Measurements from ENCODE around the gene AGR3.

AGR3 gene

GRCh38 chr7:16883918-16884317 lies 2.1 kb upstream of the AGR3 start (continued):
- TF ChIP-seq ZIC2 (tag by site-specific recombination; IDR thresholded peaks at IDR 0.05) (no peak), WT1 (tag by site-specific recombination; IDR thresholded peaks at IDR 0.05) (no peak), KLF10 (tag by site-specific recombination; IDR thresholded peaks at IDR 0.05) (no peak), ZNF560 (tag by site-specific recombination; IDR thresholded peaks at IDR 0.05; ENCODE audit: borderline replicate concordance) (no peak), ZNF548 (tag by site-specific recombination; IDR thresholded peaks at IDR 0.05) (no peak), OVOL3 (tag by site-specific recombination; IDR thresholded peaks at IDR 0.05) (no peak), ZNF707 (tag by site-specific recombination; IDR thresholded peaks at IDR 0.05) (no peak), YY1 (tag by site-specific recombination; IDR thresholded peaks at IDR 0.05) (no peak), ZNF626 (tag by site-specific recombination; IDR thresholded peaks at IDR 0.05) (no peak)

- Histone ChIP-seq H3K36me3 (ENCODE audit: control insufficient read depth in 2 of 2, insufficient read depth in 1 of 2, low read length in 2 of 2) (no peaks in the 10 kb centered on the region), H3K4me3 (ENCODE audit: low read depth, low read length) (no peak overlapping the region), H3K27ac (ENCODE audit: extremely low read depth, low read depth, low read length) (no peak overlapping the region), H3K9me3 (ENCODE audit: control insufficient read depth, insufficient read depth, low read depth, low read length) (no peaks in the 10 kb centered on the region), H3K4me1 (ENCODE audit: control insufficient read depth, insufficient read depth, low read length) (no peaks in the 10 kb centered on the region)
- ChIA-PET POLR2A (no interaction called here), CTCF (interaction anchor here (0.5 to 1.4 kb wide), 3 partner anchors 11 to 316 kb away, joined by 6 to 7 read pairs (median 6); no protein-coding TSS in a partner anchor)
- TF ChIP-seq ZNF155 (tag by site-specific recombination; IDR thresholded peaks at IDR 0.05) (no peak), PBX3 (CRISPR knock-in tag; IDR thresholded peaks at IDR 0.05) (no peak), ZBTB48 (tag by site-specific recombination; IDR thresholded peaks at IDR 0.05) (no peak), SP2 (tag by site-specific recombination; IDR thresholded peaks at IDR 0.05) (no peak), ZNF335 (tag by site-specific recombination; conservative IDR thresholded peaks at IDR 0.05) (no peak), PRDM2 (tag by site-specific recombination; IDR thresholded peaks at IDR 0.05; ENCODE audit: borderline replicate concordance) (no peak), ZNF146 (tag by site-specific recombination; IDR thresholded peaks at IDR 0.05) (no peak), MEIS1 (CRISPR knock-in tag; IDR thresholded peaks at IDR 0.05; ENCODE audit: borderline replicate concordance) (no peak), SALL2 (tag by site-specific recombination; IDR thresholded peaks at IDR 0.05; ENCODE audit: borderline replicate concordance) (no peak), REPIN1 (tag by site-specific recombination; IDR thresholded peaks at IDR 0.05; ENCODE audit: low read depth) (no peak), OVOL3 (tag by site-specific recombination; IDR thresholded peaks at IDR 0.05) (no peak), ZBTB10 (tag by site-specific recombination; IDR thresholded peaks at IDR 0.05) (no peak), ZNF777 (tag by site-specific recombination; IDR thresholded peaks at IDR 0.05; ENCODE audit: borderline replicate concordance) (no peak), ZBTB7A (tag by site-specific recombination; IDR thresholded peaks at IDR 0.05; ENCODE audit: low read depth) (no peak), HOXC10 (CRISPR knock-in tag; IDR thresholded peaks at IDR 0.05) (no peak)
- TF ChIP-seq, protein P1, sequence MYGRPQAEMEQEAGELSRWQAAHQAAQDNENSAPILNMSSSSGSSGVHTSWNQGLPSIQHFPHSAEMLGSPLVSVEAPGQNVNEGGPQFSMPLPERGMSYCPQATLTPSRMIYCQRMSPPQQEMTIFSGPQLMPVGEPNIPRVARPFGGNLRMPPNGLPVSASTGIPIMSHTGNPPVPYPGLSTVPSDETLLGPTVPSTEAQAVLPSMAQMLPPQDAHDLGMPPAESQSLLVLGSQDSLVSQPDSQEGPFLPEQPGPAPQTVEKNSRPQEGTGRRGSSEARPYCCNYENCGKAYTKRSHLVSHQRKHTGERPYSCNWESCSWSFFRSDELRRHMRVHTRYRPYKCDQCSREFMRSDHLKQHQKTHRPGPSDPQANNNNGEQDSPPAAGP (tag by site-specific recombination; IDR thresholded peaks at IDR 0.05): no peak
- TF ChIP-seq, protein P2, sequence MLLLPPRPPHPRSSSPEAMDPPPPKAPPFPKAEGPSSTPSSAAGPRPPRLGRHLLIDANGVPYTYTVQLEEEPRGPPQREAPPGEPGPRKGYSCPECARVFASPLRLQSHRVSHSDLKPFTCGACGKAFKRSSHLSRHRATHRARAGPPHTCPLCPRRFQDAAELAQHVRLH (tag by site-specific recombination; IDR thresholded peaks at IDR 0.05): no peak
- TF ChIP-seq, protein P3, sequence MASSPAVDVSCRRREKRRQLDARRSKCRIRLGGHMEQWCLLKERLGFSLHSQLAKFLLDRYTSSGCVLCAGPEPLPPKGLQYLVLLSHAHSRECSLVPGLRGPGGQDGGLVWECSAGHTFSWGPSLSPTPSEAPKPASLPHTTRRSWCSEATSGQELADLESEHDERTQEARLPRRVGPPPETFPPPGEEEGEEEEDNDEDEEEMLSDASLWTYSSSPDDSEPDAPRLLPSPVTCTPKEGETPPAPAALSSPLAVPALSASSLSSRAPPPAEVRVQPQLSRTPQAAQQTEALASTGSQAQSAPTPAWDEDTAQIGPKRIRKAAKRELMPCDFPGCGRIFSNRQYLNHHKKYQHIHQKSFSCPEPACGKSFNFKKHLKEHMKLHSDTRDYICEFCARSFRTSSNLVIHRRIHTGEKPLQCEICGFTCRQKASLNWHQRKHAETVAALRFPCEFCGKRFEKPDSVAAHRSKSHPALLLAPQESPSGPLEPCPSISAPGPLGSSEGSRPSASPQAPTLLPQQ (tag by site-specific recombination; IDR thresholded peaks at IDR 0.05): no peak
Measured at GRCh38 chr7:16880554-16880953, 1.2 kb downstream of the AGR3 start.

Data from HEK293 (cell line).